NCI-H146 treated with DMSO at 0.1 percent for 48 hours (cell line): ENCODE measurements around the gene DKKL1.
"Not testable (repeated sequence)": the region's sequence is repeated elsewhere in the genome, so short reads cannot be mapped to it uniquely, and the experiment has no call there.

Experiments
- DNase-seq: peaks from one replicate; lab custom pipeline; 2025; ENCODE audit not compliant: unreplicated experiment; lab: John Stamatoyannopoulos, UW

The DKKL1 gene

DNA sequence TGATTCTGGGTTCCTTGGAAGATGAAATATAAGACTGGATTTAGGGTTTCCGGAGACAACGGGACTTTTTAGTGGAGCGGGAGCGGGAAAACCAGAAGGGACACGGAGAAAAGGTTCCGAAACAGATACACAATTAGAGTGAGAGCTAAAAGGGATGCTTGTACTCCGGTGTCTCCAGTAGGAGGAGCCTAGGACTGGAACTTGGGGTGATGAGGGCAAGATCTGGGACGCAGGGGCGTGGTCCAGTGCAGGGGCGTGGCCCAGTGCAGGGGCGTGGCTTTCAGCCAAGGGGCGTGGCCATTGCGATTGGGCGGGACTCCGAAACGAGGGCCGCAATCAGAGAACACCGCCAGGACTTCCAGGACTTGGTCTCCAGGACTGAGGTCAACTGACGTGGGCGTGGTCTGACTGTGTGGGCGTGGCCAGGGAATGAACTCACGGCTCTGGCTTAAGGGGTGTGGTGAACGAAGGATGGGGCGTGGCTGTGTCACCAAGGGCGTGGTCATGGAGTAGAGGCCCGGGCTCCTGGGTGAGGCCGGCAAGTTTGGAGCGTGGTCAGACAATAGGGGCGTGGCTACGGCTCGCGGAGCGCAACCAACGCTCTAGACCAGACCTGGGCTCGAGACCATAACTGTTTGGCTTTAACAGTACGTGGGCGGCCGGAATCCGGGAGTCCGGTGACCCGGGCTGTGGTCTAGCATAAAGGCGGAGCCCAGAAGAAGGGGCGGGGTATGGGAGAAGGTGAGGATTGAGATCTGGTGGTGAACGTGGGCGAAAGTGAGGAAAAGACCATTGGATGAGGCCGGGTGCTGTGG is at the start of gene DKKL1:
Gene DKKL1, plus strand, starts transcription at position 610 of the 815 bp plus-strand sequence. Its CDS starts 122 bp downstream, at position 732.
- DNase-seq: no peak

DNA sequence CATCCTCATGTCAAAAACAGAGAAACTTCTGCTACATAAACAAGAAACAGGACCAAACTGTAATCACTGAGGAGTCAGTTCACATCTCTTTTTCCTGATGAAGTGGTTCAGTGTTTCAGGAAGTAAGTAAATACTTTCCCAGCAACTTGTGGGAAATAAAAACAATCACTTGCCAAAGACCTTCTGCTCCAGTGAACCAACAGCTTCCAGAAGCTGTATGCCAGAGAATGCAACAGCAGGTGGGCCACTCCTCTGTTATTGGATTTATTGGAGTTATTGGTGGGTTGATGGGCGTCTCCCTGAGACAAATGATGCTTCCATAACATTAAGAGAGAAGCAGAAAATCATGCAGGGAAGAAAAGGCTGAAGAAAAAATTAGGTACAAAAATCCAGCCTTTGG is 48.6 kb upstream of the DKKL1 start:
- no peak for DNase-seq

DNA sequence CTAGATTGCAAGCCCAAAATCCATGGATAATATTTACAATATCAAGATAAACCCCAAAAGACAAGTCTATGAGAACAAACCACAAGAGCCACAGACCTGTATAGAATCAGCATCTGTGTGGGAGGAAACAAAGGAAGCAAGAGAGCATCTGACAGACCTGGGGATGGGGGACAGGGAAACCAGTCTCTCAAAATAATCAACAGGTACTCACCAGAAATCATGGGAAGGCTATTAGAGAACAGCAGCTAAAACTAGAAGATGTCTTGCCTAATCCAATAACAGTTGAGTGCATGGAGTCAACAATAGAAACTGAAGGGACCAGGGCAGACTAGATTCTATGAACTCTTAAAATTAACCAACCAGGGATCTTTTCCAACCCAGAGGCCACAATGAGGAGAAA is 47.4 kb upstream of the DKKL1 start:
- DNase-seq: no peak

DNA sequence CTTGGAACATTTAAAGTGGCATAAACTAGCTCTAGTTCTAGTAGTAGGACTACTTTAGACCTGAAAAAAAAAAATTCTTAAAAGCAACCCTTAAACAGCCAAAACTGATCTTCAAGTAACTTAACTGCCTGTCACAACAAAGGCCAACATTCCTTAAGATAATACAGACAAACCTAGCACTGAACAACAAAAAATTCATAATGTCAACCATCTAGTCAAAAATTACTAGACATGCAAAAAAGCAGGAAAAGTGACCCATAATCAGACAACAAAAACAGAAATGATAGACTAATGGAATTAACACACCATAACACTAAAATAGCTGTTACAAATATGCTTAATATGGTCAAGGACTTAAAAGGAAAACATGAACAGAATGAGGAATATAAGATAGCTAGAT is 45.4 kb upstream of the DKKL1 start:
- DNase-seq: no peak

DNA sequence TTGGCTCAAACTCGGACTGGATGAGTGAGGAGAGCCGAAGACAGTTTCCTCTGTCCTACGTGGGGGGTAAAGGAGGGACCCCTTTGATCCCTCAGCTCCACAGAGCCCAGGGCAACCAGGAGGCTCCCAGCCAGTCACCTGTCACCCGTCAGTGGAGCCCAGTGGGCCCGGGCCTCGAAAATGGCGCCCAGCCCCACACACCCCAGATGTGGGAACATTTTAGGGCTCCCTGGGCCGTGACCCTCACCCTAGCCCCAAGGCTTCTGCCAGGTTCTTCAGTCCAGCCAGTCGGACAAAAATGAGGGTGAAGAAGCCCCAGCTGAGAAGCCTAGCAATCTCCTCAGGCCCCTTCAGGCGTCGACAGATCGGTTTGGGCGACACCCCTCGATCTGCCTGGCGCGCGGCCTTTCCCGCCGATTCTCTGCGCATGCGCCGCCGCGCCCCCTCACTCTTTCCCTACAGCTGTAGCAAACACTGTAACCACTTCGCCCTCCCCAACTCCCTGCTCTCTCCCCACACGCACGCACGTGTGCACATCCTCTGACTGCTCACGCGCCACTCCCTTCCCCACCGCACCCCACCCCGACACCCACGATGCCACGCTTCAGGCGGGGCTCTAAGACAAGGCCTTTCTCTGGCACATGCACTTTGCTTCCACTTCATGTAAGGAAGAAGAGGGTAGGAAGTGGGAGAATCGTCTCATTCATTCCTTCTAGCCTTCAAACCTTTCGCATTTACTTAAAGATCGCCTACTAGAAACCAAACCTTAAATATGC is 38.7 kb upstream of the DKKL1 start, which contains the start of gene SLC6A16:
Gene SLC6A16, minus strand, starts transcription at position 391 of the 776 bp plus-strand sequence. CDS start 13,844 bp downstream, outside the sequence.
- DNase-seq: no peak

DNA sequence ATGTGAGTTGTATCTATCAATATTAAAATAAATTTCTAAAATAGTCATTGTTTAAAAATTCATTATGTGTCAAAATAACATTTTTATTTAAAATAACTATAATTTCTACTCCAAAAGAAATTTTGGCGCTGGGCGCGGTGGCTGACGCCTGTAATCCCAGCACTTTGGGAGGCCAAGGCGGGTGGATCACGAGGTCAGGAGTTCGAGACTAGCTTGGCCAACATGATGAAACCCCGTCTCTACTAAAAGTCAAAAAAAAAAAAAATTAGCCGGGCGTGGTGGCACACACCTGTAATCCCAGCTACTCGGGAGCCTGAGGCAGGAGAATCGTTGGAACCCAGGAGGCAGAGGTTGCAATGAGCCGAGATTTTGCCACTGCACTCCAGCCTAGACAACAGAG is 37.9 kb upstream of the DKKL1 start:
- DNase-seq: not testable (repeated sequence)

DNA sequence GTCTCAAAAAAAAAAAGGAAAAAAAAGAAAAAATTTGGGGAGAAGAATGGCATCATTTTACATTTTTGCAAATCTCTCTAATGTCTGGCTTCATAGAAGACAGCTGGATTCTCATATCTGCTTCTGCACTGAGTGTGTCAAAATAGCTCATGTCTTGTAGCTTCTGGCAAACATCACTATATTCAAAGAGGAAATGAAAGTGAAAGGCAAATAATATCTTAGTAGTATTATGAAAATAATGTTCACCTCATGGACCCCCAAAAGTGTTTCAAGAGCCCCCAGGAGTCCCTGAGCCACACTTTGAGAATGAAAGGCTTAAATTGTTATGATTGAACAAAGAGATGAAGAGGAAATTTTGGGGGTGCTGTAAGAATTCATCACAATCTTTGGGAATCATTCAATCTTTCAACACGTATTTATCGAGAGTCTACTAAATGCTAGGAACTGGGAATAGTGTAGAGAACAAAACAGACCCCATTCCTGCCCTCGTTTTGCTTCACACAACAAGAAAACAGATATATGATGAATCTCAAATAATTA is 37.4 kb upstream of the DKKL1 start:
- no peak for DNase-seq

DNA sequence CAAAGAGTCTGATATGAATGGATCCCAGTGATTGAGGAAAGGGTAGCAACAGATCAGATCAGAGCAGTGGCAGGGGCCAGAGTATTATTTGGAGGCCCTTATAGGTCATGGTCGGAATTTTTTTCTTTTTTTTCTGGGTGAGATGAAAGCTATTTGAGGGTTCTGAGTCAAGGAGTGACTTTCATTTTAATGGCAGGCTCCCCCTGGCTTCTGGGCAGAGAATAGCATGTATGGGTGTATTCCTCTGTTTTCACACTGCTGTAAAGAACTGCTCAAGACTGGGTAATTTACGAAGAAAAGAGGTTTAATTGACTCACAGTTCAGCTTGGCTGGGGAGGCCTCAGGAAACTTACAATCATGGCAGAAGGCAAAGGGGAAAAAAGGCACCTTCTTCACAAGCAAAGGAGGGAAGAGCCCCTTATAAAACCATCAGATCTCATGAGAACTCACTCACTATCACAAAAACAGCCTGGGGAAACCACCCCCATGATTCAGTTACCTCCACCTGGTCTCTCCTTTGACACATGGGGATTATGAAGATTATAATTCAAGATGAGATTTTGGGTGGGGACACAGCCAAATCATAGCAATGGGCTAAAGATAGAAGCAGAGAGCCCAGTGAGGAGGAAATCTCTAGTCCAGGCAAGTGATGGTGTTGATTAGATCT is 35.7 kb upstream of the DKKL1 start:
- no peak for DNase-seq

DNA sequence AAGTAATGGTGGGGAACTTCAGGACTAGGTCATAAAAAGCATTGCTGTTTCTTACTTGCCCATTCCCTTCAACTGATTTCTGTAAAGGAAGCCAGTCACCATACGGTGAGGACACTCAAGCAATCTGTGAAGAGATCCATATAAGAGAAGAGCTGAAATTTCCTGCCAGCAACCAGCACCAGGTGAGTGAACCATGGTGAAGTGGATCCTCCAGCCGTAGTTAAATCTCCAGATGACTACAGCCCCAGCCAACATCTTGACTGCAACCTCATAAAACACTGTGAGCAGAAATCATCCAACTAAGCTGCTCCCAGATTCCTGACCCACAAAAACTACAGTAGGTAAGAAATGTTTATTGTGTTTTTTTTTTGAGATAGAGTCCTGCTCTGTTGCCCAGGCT is 34.9 kb upstream of the DKKL1 start:
- DNase-seq: no peak

DNA sequence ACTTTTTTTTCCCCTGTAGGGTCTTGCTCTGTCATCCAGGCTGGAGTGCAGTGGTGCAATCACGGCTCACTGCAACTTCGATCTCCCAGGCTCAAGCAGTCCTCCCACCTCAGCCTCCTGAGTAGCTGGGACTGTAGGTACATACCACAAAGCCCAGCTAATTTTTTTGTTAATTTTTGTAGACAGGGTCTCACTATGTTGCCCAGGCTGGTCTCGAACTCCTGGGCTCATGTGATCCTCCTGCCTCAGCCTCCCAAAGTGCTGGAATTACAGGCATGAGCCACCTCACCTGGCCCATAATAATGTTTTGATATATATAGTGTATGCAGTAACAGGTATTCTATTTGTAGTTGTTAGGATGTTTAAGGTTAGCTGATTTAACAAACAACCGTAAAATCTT is 32.5 kb upstream of the DKKL1 start:
- not testable (repeated sequence) for DNase-seq

DNA sequence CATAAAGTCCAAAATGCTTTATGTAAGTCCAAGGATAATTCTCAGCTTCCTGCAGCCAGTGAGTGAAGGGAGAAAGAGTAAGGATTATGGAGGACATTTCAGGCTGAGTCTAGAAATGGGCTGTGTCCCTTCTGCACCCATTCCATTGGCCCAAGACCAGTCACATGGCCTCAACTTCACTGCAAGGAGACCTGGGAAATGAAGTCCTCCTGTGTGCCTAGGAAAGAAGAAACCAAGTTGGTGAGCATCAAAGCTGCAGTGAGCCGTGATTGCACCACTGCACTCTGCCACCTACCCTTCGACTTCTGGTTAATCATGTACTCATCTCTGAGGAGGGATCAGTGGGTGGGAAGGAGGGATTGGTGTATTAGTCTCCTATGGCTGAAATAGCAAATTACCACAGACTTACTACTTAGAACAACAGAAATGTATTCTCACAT is 32.0 kb upstream of the DKKL1 start:
- DNase-seq: no peak

DNA sequence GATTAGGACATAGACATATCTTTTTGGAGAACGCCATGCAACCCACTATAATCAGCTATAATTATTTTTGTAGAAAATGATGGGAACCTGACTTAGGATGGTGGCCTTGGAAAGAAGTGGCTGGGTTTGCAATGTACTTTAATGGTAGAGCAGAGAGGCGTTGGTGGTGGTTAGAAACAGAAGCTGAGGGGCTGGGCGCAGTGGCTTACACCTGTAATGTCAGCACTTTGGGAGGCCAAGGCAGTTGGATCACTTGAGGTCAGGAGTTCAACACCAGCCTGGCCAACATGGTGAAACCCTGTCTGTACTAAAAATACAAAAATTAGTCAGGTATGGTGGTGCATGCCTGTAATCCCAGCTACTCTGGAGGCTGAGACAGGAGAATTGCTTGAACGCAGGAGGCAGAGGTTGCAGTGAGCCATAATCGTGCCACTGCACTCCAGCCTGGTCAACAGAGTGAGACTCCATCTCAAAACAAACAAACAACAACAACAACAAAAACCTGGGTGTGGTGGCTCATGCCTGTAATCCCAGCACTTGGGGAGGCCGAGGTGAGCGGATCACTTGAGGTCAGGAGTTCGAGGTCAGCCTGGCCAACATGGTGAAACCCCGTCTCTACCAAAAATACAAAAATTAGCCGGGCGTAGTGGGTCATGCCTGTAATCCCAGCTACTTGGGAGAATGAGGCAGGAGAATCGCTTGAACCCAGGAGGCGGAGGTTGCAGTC is 30.8 kb upstream of the DKKL1 start:
- not testable (repeated sequence) for DNase-seq

DNA sequence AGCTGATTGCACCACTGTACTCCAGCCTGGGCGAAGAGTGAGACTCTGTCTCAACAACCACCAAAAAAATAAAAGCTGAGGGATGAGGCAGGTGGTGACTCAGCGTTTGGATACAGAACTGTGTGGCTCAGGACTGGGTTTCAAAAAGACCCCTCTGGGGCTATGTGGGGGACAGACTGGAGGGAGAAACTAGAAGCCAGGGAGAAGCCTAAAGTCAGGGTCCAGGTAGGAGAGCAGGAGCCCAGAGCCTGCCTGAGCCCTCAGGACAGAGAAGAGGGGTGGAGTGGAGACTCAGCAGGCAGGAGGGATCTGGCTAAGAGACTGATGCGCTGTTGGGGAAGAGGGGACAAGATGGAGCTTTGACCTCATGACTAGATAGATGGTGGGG is 30.3 kb upstream of the DKKL1 start:
- DNase-seq: no peak

DNA sequence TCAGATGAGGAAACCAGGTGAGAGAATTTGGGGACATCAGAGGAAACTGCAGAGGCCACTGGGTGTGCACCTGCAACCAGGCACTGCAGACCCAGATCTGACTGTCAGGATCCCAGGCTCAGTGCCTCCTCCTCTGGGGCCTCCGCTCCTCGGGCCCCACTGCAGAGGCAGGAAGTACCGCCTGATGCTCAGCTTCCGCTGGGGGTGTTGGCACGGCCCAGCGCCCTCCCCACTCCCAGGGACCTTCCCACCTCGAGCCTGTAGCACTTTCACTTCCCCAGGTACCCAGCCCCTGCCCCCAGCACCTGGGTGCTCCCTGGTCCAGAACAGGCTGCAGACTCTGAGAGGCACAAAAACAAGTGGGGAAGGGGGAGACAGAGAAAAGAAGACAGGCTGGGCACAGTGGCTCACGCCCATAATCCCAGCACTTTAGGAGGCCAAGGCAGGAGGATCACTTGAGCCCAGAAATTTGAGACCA is 29.8 kb upstream of the DKKL1 start:
- no peak for DNase-seq

DNA sequence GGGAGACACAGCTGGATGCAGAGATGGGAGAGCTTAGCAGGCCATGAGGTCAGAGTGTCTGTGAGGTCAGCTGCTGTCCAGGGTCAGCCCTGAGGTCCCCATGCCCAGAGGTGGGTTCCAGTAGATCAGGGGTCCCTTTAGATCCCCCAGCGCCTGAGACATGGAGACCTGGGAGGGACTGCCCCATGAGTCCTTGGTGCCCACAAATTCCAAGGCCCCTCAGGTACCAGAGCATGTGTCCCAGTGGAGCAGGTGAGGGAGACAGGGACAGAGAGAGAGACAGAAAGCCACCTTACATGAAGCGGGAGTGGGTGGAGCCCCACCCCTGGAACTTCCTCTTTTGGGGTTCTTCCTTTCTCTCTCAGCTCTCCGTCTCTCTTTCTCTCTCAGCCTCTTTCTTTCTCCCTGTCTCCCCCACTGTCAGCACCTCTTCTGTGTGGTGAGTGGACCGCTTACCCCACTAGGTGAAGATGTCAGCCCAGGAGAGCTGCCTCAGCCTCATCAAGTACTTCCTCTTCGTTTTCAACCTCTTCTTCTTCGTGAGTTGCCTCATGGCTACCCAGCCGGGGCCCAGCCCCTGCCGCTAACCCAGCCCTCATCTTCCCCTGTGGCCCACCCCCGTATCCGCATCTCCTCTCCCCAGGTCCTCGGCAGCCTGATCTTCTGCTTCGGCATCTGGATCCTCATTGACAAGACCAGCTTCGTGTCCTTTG is 28.4 kb upstream of the DKKL1 start, which contains the start of gene CD37:
Gene CD37, plus strand, starts transcription at position 336 of the 713 bp plus-strand sequence. Its CDS starts 135 bp downstream, at position 471.
- DNase-seq: no peak

DNA sequence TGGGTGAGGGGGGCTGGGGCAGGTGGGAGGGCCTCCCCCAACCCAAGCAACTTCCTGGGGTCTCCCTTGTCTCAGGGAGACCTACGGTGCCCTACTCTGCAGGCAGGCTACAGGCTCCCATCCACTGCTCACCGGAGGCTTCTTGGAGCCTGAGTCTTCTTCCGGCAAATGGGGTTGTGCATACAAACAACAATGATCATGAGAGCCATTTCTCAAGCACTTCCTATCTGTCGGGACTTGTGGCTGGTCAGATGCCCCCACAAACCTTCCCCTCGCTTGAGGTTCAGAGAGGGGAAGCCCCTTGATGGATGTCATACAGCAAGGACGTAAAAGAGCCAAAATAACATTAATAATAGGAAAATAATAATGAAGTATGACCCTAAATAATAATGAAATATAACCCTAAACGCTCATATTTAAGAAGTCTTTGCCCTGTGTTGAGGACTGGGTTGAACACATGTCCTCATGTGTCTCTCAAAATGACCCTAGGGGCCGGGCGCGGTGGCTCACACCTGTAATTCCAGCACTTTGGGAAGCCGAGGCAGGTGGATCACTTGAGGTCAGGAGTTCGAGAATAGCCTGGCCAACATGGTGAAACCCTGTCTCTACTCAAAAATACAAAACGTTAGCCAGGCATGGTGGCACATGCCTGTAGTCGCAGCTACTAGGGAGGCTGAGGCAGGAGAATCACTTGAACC is 27.7 kb upstream of the DKKL1 start:
- no peak for DNase-seq

DNA sequence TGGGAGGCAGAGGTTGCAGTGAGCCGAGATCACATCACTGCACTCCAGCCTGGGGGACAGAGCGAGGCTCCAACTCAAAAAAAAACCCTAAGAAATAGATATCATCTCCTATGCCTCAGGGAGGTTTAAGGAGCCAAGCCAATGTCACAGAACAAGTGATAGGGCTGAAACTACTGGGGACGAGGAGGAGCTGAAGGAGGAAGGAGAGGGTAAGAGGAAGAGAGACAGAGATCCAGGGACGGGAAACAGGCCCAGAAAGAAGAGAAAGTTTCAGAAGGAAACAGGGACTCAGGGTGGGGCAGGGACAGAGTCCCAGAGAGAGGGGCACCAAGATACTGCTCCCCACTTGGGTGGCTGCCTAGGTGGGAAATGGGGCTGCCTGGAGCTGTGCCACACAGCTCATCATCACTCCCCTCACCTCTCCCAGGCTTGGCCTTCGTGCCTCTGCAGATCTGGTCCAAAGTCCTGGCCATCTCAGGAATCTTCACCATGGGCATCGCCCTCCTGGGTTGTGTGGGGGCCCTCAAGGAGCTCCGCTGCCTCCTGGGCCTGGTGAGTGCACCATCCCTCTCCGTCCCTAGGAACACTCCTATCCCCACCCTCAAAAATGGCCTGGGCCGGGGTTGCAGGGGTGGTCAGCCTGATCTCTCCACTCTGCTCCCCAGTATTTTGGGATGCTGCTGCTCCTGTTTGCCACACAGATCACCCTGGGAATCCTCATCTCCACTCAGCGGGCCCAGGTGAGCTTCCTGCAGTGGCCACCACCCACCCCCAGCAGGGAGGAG is 27.0 kb upstream of the DKKL1 start:
- no peak for DNase-seq

DNA sequence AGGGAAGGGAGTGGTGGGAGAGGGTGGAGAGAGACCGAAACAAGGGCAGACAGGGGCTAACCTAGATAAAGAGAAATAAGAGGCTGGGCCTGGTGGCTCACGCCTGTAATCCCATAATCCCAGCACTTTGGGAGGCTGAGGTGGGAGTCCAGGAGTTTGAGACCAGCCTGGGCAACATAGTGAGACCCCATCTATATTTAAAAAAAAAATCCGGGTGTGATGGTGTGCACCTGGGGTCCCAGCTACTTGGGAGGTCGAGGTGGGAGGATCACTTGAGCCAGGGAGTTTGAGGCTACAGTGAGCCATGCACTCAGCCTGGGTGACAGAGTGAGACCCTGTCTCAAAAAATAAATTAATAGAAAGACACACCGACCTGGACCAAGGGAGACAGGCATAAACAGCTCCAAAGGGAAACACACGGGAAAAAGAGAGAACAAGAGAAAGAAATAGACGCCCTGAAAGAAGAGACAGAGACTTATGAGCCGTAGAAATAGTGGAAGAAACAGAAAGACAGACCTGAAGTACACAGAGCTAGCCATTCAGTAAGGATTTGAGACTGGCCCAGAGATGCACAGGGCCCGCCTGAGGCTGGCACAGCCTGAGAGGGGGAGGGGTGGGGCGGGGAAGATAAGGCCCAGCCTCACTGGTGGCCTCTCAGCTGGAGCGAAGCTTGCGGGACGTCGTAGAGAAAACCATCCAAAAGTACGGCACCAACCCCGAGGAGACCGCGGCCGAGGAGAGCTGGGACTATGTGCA is 26.2 kb upstream of the DKKL1 start:
- DNase-seq: no peak
